ENCODE results near the gene ADAMTS2.

The ADAMTS2 gene

DNA sequence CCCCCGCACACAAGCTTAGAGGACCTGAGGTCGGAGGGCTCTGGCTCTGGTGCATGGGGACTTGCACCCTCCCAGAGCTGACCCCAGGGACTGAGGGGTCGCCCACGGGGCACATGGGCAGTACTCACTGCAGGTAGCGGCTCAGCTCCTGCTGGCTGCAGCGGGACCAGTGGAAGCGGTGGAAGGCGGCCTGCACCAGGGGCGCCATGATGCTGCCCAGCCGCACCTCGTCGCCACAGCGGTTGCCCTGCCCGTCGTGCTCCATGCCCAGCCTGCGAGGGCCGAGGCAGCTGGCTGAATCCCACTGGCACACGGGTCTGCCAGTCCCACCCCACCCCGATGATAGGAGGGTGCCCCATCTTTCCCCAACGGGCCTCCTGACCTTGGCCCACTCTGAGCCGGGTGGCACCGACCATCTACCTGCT, 191.3 kb downstream of the ADAMTS2 start:
- H3K36me3 ChIP-seq (ENCODE audit: control insufficient read depth in 2 of 2, insufficient read depth in 2 of 2, low read length in 2 of 2), result no peaks in the 10 kb centered on the region
- H3K27me3 ChIP-seq (ENCODE audit: control insufficient read depth in 2 of 2, insufficient read depth in 2 of 2, low read length in 2 of 2), result no peaks in the 10 kb centered on the region
- H3K4me3 ChIP-seq (ENCODE audit: low read length in 2 of 2), result no peak overlapping the region
- no peak overlapping the region for H3K9ac ChIP-seq (ENCODE audit: low read depth in 1 of 2, low read length in 2 of 2)
- no peaks in the 10 kb centered on the region for H3K4me1 ChIP-seq (ENCODE audit: control insufficient read depth in 2 of 2, insufficient read depth in 2 of 2, low read length in 2 of 2)
- no peak overlapping the region for H3K27ac ChIP-seq (ENCODE audit: low read depth in 2 of 2, low read length in 2 of 2)
- no peaks in the 10 kb centered on the region for H3K9me3 ChIP-seq (ENCODE audit: control insufficient read depth in 2 of 2, low read length in 2 of 2)

DNA sequence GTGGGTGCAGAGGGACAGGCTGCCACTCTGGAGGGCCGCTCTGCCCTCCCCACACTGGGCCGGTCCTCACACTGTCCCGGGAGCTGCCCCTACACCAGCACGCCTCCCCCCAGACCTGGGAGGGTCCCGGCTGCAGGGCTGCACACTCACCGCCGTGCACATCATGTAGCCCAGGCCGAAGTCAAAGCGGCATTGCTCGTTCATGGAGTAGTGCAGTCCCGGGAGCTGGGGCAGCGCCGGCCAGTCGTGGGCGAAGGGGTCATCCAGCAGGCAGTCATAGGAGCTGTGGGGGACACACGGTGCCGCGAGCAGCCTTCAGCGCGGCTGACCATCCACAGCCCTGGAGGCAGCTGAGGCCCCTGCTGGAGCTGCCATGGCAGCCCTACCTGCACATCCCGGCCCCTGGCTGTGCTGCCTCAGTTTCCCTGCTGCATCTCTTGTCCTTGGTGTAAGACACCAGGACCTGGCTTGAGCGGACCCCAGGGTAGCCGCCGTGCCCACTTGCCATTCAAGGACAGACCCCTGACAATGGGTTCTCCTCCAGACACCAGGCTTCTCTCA, 191.8 kb downstream of the ADAMTS2 start:
- Histone ChIP-seq H3K9ac (ENCODE audit: low read depth in 1 of 2, low read length in 2 of 2) (no peak overlapping the region), H3K4me1 (ENCODE audit: control insufficient read depth in 2 of 2, insufficient read depth in 2 of 2, low read length in 2 of 2) (no peaks in the 10 kb centered on the region), H3K9me3 (ENCODE audit: control insufficient read depth in 2 of 2, low read length in 2 of 2) (no peaks in the 10 kb centered on the region), H3K27ac (ENCODE audit: low read depth in 2 of 2, low read length in 2 of 2) (no peak overlapping the region), H3K36me3 (ENCODE audit: control insufficient read depth in 2 of 2, insufficient read depth in 2 of 2, low read length in 2 of 2) (no peaks in the 10 kb centered on the region), H3K27me3 (ENCODE audit: control insufficient read depth in 2 of 2, insufficient read depth in 2 of 2, low read length in 2 of 2) (no peaks in the 10 kb centered on the region), H3K4me3 (ENCODE audit: low read length in 2 of 2) (no peak overlapping the region)

DNA sequence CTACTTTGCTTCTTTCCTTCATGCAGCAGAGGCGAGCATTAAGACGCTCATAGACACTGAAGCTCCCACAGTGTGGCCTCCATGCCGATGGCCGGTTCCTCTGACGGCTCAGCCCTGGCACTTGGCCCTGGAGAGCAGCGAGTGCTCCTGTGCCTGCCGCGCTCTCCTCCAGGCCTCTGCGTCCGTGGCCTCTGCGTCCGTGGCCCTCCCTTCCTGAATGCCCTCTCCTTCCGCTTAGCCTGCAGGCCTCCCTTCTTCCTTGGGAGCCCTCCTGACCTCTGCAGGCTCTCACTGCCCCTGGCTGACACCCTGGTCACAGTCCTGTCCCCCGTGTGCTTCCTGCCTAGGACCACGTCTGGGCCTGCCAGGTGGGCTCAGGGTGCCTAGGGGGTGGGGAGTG, 192.3 kb downstream of the ADAMTS2 start:
- Histone ChIP-seq H3K36me3 (ENCODE audit: control insufficient read depth in 2 of 2, insufficient read depth in 2 of 2, low read length in 2 of 2) (no peaks in the 10 kb centered on the region), H3K9ac (ENCODE audit: low read depth in 1 of 2, low read length in 2 of 2) (no peak overlapping the region), H3K4me3 (ENCODE audit: low read length in 2 of 2) (no peak overlapping the region), H3K27ac (ENCODE audit: low read depth in 2 of 2, low read length in 2 of 2) (no peak overlapping the region), H3K27me3 (ENCODE audit: control insufficient read depth in 2 of 2, insufficient read depth in 2 of 2, low read length in 2 of 2) (no peaks in the 10 kb centered on the region), H3K9me3 (ENCODE audit: control insufficient read depth in 2 of 2, low read length in 2 of 2) (no peaks in the 10 kb centered on the region), H3K4me1 (ENCODE audit: control insufficient read depth in 2 of 2, insufficient read depth in 2 of 2, low read length in 2 of 2) (no peaks in the 10 kb centered on the region)

DNA sequence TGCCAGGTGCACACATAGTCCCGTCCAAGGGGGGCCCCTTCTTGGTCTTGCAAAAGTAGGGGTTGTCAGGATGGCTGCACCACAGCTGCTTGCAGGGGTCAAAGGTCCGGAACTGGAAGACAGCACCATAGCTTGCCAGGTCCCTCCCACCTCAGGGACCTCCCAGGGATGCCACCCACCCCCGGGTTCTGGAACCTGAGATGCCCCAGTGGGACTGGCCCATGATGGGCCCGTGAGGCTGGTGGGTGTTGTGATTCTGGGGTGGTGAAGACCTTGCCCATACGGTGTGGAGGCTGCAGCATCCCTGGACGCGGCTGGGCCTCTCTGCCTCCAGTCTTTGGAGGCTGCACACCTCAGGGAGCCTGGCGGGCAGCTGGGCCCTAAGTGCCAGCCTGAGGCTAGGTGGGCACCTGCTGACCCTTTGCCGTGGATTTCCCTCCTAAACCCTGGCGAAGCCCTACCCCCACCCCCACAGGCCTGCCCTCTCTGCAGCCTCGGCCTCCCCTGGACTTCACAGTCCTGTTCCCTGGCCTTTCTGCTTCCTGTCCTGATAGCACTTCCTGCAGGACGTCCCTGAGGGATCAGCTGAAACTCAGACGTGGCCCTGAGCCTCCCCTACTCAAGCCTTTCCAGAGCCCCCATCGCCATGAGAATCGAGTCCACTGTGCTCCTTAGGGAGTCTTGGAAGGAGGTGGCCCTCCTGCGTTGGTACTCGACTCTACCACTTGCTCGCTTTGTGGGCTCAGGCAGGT, 192.9 kb downstream of the ADAMTS2 start:
- no peaks in the 10 kb centered on the region for H3K9me3 ChIP-seq (ENCODE audit: control insufficient read depth in 2 of 2, low read length in 2 of 2)
- no peaks in the 10 kb centered on the region for H3K36me3 ChIP-seq (ENCODE audit: control insufficient read depth in 2 of 2, insufficient read depth in 2 of 2, low read length in 2 of 2)
- H3K27me3 ChIP-seq (ENCODE audit: control insufficient read depth in 2 of 2, insufficient read depth in 2 of 2, low read length in 2 of 2), result no peaks in the 10 kb centered on the region
- no peak overlapping the region for H3K9ac ChIP-seq (ENCODE audit: low read depth in 1 of 2, low read length in 2 of 2)
- no peak overlapping the region for H3K4me3 ChIP-seq (ENCODE audit: low read length in 2 of 2)
- no peaks in the 10 kb centered on the region for H3K4me1 ChIP-seq (ENCODE audit: control insufficient read depth in 2 of 2, insufficient read depth in 2 of 2, low read length in 2 of 2)
- no peak overlapping the region for H3K27ac ChIP-seq (ENCODE audit: low read depth in 2 of 2, low read length in 2 of 2)

DNA sequence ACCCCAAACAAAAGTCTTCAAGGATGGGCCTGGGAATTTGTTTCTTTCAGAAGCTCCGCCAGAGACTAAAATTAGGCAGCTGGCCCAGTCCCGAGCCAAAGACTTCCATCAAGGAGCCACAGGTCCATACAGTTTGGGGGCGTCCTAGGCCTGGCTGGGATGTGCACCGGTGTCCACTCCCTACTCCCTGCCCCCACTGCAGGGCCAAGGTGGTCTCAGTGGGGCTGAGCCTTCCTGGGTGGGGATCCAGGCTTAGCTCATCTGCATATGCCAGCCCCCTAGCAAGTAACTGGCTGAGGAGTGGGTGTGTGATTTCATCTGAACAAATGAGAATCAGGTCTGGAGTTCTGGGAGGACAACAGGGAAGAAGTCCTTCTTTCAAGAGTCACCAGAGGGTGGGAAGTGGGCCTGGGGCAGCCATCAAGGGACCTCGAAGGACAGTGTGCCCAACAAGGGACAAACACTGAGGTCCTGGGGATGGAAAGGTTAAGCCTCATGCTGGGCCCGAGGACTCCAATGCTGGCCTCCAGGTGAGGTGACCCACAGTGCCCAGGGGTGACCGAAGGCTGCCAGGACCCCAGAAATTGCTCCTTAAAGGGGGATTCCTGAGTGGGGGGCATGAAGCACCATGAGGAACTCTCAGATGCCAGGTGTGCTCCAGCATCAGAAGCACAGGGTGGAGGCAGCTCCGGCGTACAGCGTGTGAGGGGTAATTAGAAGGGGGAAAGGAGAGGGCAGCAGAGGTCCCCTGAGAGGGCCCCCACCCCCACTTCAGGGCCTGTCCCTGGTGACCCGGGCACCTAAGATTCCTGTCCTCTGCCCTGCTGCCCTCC, 193.8 kb downstream of the ADAMTS2 start:
- H3K9ac ChIP-seq (ENCODE audit: low read depth in 1 of 2, low read length in 2 of 2), result no peak overlapping the region
- no peaks in the 10 kb centered on the region for H3K27me3 ChIP-seq (ENCODE audit: control insufficient read depth in 2 of 2, insufficient read depth in 2 of 2, low read length in 2 of 2)
- no peak overlapping the region for H3K27ac ChIP-seq (ENCODE audit: low read depth in 2 of 2, low read length in 2 of 2)
- no peaks in the 10 kb centered on the region for H3K4me1 ChIP-seq (ENCODE audit: control insufficient read depth in 2 of 2, insufficient read depth in 2 of 2, low read length in 2 of 2)
- no peak overlapping the region for H3K4me3 ChIP-seq (ENCODE audit: low read length in 2 of 2)
- no peaks in the 10 kb centered on the region for H3K9me3 ChIP-seq (ENCODE audit: control insufficient read depth in 2 of 2, low read length in 2 of 2)
- no peaks in the 10 kb centered on the region for H3K36me3 ChIP-seq (ENCODE audit: control insufficient read depth in 2 of 2, insufficient read depth in 2 of 2, low read length in 2 of 2)

DNA sequence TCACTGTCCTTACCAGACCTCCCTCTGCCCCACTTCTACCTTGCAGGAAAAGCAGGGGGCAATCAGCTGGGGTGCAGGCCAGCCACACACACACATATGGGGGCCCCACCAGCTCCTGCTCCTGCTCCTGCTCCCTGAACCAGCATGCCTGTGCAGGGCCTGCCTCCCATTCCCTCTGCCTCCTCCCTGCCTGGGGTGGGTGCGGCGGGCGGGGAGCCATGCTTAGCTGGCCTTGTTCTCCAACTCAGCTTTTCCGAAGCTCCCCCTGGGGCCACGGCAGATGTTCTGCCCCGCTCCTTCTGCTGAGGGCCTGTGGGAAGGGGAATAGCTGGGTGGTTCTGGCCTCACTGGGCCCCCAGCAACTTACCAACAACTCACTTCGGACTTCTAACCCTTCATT, 195.2 kb downstream of the ADAMTS2 start:
- no peaks in the 10 kb centered on the region for H3K4me1 ChIP-seq (ENCODE audit: control insufficient read depth in 2 of 2, insufficient read depth in 2 of 2, low read length in 2 of 2)
- no peaks in the 10 kb centered on the region for H3K27me3 ChIP-seq (ENCODE audit: control insufficient read depth in 2 of 2, insufficient read depth in 2 of 2, low read length in 2 of 2)

DNA sequence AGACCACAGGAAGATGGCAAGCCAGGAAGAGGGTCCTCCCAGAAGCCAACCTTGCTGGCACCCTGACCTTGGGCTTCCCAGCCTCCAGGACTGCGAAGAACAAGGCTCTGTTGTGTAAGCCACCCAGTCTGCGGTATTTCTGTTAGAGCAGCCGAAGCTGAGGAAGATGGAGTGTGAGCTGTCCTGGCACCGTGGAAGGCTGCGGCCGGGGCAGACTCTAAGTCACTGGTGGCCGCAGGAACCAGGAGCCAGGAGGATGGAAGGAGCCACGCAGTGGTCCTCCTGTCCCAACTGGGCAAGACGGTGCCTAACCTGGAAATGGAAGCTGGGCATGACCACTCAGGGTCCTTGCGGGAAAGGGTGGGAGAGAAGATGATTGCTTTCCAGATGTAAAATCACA, 196.0 kb downstream of the ADAMTS2 start:
- Histone ChIP-seq H3K27ac (ENCODE audit: low read depth in 2 of 2, low read length in 2 of 2) (no peak overlapping the region), H3K4me1 (ENCODE audit: control insufficient read depth in 2 of 2, insufficient read depth in 2 of 2, low read length in 2 of 2) (no peaks in the 10 kb centered on the region), H3K9ac (ENCODE audit: low read depth in 1 of 2, low read length in 2 of 2) (no peak overlapping the region), H3K27me3 (ENCODE audit: control insufficient read depth in 2 of 2, insufficient read depth in 2 of 2, low read length in 2 of 2) (no peaks in the 10 kb centered on the region), H3K4me3 (ENCODE audit: low read length in 2 of 2) (no peak overlapping the region), H3K9me3 (ENCODE audit: control insufficient read depth in 2 of 2, low read length in 2 of 2) (no peaks in the 10 kb centered on the region), H3K36me3 (ENCODE audit: control insufficient read depth in 2 of 2, insufficient read depth in 2 of 2, low read length in 2 of 2) (no peaks in the 10 kb centered on the region)

More for the DNA sequence above, 195.2 kb downstream of the ADAMTS2 start:
- no peak overlapping the region for H3K4me3 ChIP-seq (ENCODE audit: low read length in 2 of 2)
- no peaks in the 10 kb centered on the region for H3K36me3 ChIP-seq (ENCODE audit: control insufficient read depth in 2 of 2, insufficient read depth in 2 of 2, low read length in 2 of 2)
- no peak overlapping the region for H3K9ac ChIP-seq (ENCODE audit: low read depth in 1 of 2, low read length in 2 of 2)
- H3K9me3 ChIP-seq (ENCODE audit: control insufficient read depth in 2 of 2, low read length in 2 of 2), result no peaks in the 10 kb centered on the region
- no peak overlapping the region for H3K27ac ChIP-seq (ENCODE audit: low read depth in 2 of 2, low read length in 2 of 2)

DNA sequence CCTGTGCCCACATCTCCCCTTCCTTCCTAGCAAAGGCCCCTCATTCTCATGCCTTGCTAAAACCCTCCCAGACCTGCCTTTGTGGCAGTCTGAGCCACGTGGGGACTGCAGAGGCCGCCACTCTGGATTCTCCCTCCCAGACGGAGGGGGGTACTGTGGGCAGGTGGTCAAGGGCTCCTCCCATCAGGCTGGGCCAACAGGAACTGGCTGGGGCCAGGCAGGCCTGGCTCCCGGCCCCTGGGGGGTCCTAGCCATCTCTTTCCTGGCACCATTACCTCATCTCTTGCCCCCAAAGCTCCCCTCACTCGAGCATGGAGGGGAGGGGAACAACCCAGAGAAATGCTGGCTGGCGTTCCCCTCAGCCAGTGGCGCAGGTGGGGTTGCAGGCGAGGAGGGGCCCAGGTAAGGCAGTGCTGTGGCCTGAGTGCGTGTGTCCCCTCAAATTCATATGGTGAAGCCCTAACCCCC, 196.5 kb downstream of the ADAMTS2 start:
- H3K4me1 ChIP-seq (ENCODE audit: control insufficient read depth in 2 of 2, insufficient read depth in 2 of 2, low read length in 2 of 2), result no peaks in the 10 kb centered on the region
- H3K4me3 ChIP-seq (ENCODE audit: low read length in 2 of 2), result no peak overlapping the region
- no peaks in the 10 kb centered on the region for H3K9me3 ChIP-seq (ENCODE audit: control insufficient read depth in 2 of 2, low read length in 2 of 2)
- no peak overlapping the region for H3K9ac ChIP-seq (ENCODE audit: low read depth in 1 of 2, low read length in 2 of 2)
- H3K36me3 ChIP-seq (ENCODE audit: control insufficient read depth in 2 of 2, insufficient read depth in 2 of 2, low read length in 2 of 2), result no peaks in the 10 kb centered on the region
- H3K27me3 ChIP-seq (ENCODE audit: control insufficient read depth in 2 of 2, insufficient read depth in 2 of 2, low read length in 2 of 2), result no peaks in the 10 kb centered on the region
- H3K27ac ChIP-seq (ENCODE audit: low read depth in 2 of 2, low read length in 2 of 2), result no peak overlapping the region

DNA sequence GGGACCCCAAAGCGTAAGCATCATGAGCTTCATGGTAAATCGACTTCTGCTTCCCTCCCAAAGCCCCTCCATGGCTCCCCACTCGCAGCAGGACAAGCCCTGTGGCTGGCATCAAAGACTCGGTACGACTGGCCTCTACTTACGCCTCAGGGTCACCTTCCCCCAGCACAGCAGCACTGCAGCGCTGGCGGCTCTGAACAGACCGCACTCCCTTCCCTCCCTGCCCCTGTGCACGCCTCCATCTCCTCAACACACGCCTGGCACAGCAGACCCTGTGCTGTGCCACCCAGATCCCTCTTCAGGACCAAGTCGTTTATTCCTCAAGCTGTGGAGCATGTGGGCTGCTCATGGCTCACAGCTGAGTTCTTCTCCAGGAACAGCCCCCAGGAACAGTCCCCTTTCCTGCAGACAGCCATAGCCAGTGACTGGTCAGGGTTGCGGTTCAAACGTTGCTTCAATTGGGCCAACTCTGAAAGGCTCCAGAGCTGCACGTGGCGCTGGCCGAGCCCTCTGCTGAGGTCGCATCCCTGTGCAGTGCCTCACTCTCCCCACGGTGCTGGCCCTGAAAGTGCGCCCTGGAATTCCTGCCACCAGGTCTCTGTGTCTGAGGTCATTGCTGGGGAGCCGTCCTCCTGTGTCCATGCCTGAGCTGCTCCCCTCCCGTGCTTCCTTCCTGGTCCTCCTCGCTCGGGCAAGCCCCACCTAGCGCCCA, 197.1 kb downstream of the ADAMTS2 start:
- H3K4me1 ChIP-seq (ENCODE audit: control insufficient read depth in 2 of 2, insufficient read depth in 2 of 2, low read length in 2 of 2), result no peaks in the 10 kb centered on the region
- H3K4me3 ChIP-seq (ENCODE audit: low read length in 2 of 2), result no peak overlapping the region

More for the DNA sequence above, 197.1 kb downstream of the ADAMTS2 start:
- Histone ChIP-seq H3K27me3 (ENCODE audit: control insufficient read depth in 2 of 2, insufficient read depth in 2 of 2, low read length in 2 of 2) (no peaks in the 10 kb centered on the region), H3K27ac (ENCODE audit: low read depth in 2 of 2, low read length in 2 of 2) (no peak overlapping the region), H3K36me3 (ENCODE audit: control insufficient read depth in 2 of 2, insufficient read depth in 2 of 2, low read length in 2 of 2) (no peaks in the 10 kb centered on the region), H3K9ac (ENCODE audit: low read depth in 1 of 2, low read length in 2 of 2) (no peak overlapping the region), H3K9me3 (ENCODE audit: control insufficient read depth in 2 of 2, low read length in 2 of 2) (no peaks in the 10 kb centered on the region)
